NCI-H187 (cell line): ENCODE results near the gene GLOD4.

Experiments used
- DNase-seq, 2 experiments: peaks; one replicate each; lab custom pipeline; 2025; lab: John Stamatoyannopoulos, UW

GLOD4 gene

GRCh38 chr17:743139-743538, 38.9 kb downstream of the GLOD4 start:
- DNase-seq: no peak

- no peak for DNase-seq
Observed at GRCh38 chr17:742147-742793, 39.8 kb downstream of the GLOD4 start.

DNA sequence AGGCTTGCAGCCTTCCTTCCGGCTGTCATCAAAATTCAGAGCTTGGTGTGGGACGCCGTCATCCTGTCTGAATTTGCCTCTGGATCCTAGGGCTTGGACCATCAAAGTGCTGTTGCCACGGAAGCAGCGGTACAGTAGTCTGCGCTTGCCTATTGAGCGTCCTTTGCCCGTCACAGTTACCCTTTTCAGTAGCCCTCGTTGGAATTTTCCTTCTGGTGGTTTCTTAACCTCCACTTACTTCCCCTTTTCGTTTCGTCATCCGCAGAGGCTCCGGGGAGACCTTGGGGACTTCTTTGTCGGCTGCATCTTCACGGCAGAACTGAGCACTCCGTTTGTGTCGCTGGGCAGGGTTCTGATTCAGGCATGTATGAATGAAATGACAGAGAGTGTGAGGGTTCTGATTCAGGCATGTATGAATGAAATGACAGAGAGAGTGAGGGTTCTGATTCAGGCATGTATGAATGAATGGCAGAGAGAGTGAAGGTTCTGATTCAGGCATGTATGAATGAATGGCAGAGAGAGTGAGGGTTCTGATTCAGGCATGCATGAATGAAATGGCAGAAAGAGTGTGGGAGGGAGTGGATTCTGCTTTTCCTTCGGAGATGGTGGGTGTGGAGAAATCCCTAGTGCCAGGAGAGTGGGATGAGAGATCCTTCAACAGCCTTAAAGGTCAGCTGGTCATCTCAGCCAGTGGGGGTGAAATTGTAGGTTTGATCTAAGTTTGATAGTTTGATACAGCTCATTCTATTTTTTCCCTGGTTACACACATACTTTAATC, 41.7 kb downstream of the GLOD4 start:
- DNase-seq: no peak

GRCh38 chr17:737561-738113, 44.4 kb downstream of the GLOD4 start:
- DNase-seq: no peak

- no peak for DNase-seq
Observed at GRCh38 chr17:733743-734142, 48.3 kb downstream of the GLOD4 start.

GRCh38 chr17:732902-733720, 49.0 kb downstream of the GLOD4 start:
- no peak for DNase-seq

- DNase-seq: no peak
Observed at GRCh38 chr17:732067-732901, 49.8 kb downstream of the GLOD4 start, which contains the start of gene TLCD3A. Gene TLCD3A (plus strand): TSS chr17:732596. CDS start chr17:732648, 52 bp downstream.

DNA sequence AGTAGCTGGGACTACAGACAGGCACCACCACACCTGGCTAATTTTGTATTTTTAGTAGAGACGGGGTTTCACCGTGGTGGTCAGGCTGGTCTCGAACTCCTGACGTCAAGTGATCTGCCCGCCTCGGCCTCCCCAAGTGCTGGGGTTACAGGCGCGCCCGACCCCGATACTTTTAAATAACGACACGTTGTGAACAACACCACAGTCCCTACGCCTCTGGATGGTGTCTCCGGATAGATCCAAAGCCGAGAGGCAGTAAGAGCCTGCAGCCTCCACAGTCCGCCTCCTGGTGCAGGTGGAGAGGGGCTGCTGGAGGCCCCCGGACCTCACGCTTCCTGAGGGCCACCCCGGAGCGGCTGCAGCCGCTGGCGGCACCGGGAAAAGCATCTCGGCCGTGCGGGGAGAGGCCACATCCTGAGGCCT, 50.4 kb downstream of the GLOD4 start:
- no peak for DNase-seq

DNA sequence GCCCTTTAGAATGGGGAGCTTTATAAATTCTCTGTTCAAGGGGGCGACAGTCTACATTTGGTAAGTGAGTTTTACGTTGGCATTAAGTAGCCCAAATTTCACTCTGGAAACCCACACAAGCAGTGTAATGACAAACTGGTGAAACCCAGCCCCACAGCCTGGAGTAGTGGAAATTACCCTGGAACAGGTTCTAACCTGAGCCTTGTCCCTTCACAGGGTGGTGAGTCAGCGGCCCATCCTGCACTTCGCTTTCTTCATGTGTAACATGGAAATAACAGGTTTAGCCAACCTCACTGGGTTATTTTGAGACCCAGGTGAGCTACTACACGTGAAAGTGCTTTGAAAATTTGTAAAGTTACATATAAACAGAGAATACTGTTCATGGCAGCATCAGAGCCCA, 53.2 kb downstream of the GLOD4 start:
- no peak for DNase-seq

DNA sequence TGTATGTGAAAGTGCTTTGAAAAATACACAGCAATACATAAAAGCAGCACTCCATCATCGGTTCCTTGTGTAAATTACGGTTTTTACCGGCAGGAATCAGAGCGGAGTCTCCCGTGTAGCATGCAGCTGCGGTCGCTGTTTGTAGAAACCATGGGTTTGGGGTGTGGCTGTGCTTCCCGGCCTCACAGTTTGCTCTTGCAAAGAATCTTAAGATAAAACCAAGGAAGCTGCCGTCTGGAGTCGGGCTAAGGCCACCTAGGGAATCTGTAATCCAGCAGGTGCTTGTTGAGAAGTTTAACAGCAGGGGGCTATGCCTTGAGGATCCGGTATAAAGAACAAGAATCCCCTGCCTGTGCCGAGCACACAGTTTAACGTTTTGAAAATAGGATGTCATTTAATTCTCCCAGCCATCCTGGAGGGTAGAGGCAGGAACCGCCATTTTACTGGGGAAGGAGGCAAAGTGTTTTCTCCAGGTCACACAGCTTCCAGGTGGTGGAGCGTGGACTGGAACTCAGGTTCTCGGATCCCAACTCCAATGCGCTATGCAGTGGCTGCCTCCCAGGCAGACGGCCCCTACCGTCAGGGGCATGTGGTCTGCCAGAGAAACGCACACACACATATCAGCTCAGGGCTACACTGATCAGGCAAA, 55.7 kb downstream of the GLOD4 start:
- DNase-seq: no peak

DNA sequence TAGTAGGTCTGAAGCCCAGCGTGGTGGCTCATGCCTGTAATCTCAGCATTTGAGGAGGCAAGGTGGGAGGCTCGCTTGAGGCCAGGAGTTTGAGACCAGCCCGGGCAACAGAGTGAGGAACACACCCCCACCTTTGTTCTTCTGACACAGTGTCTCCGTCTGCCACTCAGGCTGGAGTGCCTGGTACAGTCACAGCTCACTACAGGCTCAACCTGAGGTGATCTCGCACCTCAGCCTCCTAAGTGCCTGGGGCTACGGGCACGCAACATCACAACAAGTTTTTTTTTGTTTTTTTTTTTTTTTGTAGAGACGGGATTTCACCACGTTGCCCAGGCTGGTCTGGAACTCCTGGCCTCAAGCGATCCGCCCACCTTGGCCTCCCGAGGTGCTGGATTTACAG, 56.3 kb downstream of the GLOD4 start:
- no peak for DNase-seq

- no peak for DNase-seq
Observed at GRCh38 chr17:725084-725483, 57.0 kb downstream of the GLOD4 start.

- DNase-seq: no peak
Observed at GRCh38 chr17:721540-721937, 60.5 kb downstream of the GLOD4 start.

- DNase-seq: no peak
Observed at GRCh38 chr17:720706-721539, 61.2 kb downstream of the GLOD4 start.

- no peak for DNase-seq
Observed at GRCh38 chr17:718075-718474, 64.0 kb downstream of the GLOD4 start.
